ENCODE data around the gene STRBP. TPM values are rescaled to one million over a fixed set of nuclear protein-coding genes. Genes with fewer than 3 reads are reported as not detected.
A peak's percentile ranks its signal among the peaks of the same experiment; 100 is the strongest.

STRBP gene
- total RNA-seq, 1 experiment from 2014 or later = 14.5 TPM

DNA sequence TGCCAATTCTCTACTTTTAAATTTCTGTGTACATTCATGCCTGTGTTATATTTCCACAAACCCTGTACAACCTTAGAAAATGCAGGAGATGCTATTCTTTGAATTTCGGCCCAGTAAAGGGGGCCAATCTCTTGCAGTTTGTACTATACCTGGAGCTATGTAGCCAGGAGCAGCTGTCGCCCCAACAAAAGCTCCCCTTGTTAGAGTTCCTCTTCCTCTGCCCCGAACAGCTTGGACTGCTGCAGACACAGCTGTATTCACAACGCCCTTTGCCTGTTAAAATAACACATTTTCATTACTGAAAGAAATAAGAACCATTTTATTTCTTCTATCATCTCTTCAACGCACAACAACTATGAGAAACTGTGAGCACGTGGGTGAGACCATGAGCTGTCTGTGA is 135.7 kb downstream of the STRBP start:
- DNase-seq (ENCODE audit: low read depth) = no peak

DNA sequence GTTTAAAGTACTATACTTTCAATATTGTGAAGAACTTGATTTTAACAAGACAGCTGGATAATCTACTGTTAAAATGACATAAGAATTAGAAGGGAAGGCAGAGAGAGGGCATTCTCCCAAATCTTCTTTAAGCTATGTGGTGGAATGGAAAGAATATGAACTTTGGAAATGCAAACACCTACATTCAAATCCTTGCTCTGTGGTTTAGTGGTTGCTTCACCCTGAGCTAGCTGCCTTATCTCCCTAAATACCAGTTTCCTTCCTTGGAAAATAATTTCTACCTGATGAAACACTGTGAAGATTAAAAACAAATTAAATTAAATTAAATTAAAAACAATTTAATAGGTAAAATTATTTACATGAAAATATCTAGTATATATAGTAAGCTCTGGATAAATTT is 136.4 kb downstream of the STRBP start:
- DNase-seq (ENCODE audit: low read depth) = no peak

DNA sequence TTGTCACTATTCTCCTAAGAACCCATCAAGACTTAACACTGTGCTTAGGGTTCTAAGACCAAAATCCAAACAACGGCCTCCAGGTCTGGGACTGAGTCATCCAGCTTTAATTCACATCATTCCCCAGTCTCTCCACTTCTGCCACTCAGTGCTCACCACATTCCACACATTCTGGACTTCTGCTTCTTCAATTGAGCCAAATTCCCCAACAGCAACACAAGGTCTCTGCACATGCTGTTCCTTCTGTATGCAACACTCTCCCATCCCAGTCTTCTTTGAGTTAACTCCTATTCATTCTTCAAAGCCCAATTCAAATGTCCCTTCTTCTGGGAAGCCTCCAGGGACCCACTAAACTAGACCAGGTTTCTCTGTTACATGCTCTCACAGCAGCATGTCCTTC is 137.1 kb downstream of the STRBP start:
- DNase-seq (ENCODE audit: low read depth) = peak; percentile 60

DNA sequence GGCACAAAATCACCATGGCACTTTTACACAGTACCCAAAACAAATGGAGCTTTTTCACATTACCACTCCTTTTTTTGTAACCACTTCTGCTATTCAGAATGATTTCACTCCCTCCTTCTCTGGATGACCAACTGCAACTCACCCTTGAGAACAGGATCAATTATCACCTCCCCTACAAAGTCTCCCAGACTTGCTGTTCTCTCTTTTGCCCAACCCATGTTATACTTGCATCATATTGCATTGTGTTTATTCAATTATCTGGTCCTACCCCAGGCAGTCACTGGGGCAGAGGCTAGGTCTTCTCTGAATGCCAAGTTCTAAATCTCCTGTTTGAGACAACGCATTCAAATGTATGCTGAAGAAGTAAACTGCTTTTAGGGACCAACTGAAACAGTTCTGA is 139.0 kb downstream of the STRBP start:
- DNase-seq (ENCODE audit: low read depth) = no peak

DNA sequence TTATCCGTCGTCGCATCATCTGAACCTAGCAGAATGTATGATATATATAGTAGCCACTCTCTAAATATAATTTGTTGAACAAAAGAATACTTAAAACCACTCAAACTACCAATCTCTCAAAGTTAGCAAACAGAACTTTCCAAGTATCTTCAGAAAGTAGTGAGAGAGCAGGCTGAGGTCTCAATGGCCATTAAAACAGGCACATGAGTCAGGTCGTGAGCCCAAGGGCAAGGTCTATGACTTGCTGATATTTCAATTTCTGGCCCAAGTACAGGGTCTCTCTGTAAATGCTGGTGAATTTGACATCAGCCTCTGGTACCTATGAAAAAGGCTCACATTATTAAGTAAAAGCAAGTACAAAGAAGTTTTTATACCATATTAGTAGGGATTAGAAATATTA is 139.8 kb downstream of the STRBP start:
- DNase-seq (ENCODE audit: low read depth) = no peak

DNA sequence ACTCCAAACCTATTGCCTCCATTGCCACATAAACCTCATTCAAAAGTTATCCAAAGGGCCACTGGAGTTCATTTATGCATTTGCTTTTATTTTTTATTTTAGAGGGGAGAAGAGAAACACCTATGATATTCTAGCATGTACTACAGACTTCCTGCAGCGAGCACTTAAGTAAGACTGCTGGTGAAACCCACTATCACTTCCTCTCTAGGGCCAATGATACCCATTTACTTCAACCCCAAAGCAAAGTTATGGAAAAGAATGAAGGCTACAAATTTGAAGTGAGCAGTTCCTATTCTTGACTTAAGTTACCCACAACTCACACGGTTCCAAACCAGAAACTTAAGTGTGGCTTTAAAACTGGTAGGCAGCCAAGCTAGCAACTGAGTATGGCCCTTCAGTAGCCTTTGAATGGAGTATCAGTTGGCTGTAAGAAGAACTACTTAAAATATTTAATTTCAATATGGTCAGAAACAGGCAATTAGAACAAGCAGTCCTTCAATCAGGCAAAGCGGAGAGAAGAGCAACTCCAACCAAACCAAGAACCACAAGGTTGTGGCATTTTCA is 140.8 kb downstream of the STRBP start:
- no peak for DNase-seq (ENCODE audit: low read depth)

DNA sequence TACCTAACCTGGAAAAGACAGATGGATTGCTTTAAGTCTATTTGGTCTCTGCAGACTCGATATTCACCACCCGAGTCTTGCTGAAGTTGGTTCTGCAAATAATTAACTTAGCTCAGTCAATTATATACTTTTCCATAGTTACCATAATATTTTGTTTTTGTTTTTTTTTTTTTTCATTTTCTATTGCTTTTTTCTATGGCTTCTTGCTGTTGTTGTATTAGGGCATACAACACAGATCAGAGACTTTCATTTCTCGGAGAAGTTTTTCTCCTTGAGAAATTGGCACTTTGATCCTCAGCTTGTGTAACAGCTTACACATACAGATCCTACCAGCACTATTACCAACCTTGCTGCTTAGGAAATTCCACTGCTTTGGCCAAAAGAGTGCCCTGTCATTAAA is 146.9 kb downstream of the STRBP start:
- no peak for DNase-seq (ENCODE audit: low read depth)

DNA sequence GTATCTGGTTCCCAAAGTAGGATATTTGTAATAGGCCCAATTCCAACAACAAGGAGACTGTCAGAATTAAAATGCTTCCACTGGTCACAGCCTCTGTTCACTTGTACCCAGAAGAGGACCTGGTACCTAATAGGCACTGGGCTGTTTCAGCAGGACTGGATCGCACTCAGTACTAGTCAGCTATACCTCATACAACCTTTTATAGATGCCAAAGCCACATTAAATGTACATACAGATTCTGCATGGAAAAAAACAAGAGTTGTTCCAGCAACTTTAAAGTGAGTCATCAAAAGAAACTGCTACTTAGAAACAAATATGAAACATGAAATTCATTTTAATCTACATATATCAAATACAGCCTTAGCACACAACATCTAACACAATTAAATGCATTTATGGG is 147.4 kb downstream of the STRBP start:
- no peak for DNase-seq (ENCODE audit: low read depth)

DNA sequence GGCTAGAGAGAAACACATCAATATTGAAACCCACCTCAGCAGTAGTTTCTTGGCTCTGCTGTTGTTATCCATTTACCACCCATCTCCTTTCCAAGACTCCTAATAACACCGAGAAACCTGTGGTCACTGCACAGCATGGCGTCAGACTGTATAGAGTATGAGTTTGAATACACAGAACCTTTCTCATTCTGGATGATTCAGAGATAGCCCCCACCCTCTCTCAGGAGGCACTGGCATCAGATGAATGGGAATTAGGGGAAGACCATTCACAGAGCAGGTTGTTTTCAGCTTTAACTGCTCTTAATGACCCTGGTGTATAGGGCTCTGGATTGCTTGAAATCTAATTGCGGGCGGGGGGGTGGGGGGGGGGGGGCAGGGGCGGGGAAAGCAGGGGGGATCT is 148.3 kb downstream of the STRBP start:
- DNase-seq (ENCODE audit: low read depth) = peak; percentile 32

DNA sequence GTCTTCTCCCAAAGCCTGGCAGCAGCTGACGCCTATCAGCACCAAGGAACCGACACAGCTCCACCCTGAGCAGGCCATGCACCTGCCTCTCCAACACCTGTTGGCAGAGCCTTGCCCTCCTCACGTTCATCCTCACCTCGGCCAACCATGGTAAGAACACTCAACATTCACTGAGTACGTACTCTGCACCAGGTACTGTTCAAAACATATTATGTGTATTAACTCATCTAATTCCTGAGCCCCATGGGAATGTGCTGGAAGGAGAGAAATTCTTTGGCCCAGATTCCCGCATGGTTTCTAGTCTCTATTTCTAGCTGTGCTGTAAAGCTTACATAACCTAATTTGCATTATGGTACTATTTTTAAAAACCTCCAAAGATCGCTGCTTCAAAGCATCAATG is 148.8 kb downstream of the STRBP start:
- DNase-seq (ENCODE audit: low read depth) = no peak

DNA sequence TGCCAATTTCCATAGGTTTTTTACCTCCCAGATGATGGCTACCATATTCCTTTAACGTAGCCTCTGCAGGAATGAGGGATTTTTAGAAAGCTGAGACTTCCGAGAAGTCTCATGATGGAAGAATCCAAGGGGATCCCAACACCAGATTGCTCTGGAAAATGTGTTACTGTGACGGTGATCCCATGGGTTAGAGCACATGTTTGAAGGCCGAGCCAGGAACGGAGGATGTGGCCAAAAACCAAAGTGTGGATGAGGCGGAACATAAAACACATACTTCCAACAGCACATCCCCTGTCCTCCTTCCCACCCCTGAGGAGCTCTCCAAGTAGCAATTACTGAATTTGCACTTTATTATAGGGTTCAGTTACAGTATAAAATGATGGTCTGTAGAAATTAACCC is 152.3 kb downstream of the STRBP start:
- DNase-seq (ENCODE audit: low read depth) = no peak

DNA sequence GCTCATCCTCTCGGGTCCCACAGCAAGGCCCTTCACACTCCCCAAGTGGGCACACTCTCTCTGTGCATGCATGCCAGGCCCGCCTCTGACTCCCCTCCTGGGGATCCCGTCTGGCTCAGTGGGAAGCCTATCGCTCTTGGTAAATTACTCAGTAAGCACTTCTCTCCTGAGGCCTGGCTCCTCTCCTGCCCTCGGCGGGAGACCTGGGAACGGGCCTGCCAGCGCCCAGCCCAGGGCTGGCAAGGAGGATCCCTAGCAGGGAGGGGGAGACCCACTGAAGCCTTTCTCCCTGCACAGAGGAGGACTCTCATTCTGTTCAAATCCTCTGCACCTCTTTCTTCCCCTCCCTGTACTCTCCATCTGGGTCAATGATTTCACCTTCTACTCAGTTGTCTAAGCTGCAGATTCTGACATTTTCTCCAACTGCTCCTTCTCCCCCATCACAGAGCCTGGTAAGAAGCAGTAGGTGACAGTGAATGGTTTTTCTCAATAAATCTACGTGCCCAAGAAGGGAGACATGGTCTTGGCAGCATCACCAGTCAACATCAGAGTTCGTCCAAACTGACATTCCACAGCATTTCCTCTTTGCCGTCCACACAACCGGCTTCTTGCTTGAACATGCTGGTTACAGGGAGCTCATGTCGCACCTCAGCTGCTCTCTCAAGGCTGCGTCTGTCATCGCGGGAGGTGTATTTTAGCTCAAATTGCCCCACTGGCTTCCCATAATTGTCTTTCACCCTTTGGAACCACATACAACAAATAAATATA is 153.1 kb downstream of the STRBP start:
- no peak for DNase-seq (ENCODE audit: low read depth)

DNA sequence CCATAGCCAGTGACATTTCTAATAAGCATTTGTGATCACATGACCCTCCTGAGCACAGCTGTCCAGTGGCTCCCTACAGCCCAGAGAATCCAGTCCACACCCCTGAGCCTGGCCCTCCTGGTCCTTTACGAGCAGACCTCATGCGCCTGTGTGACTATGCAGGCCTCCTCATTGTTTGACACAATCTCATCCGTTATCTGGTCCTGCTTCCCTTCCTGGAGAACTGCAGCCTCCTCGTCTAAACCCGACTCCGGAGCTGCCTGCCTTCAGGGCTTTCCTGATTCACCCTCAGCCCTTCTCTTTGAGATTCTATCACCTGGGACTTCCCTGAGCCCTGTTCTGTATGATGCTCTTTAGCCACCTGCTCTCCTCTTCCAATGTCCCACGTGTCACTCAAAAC is 155.2 kb downstream of the STRBP start:
- no peak for DNase-seq (ENCODE audit: low read depth)

DNA sequence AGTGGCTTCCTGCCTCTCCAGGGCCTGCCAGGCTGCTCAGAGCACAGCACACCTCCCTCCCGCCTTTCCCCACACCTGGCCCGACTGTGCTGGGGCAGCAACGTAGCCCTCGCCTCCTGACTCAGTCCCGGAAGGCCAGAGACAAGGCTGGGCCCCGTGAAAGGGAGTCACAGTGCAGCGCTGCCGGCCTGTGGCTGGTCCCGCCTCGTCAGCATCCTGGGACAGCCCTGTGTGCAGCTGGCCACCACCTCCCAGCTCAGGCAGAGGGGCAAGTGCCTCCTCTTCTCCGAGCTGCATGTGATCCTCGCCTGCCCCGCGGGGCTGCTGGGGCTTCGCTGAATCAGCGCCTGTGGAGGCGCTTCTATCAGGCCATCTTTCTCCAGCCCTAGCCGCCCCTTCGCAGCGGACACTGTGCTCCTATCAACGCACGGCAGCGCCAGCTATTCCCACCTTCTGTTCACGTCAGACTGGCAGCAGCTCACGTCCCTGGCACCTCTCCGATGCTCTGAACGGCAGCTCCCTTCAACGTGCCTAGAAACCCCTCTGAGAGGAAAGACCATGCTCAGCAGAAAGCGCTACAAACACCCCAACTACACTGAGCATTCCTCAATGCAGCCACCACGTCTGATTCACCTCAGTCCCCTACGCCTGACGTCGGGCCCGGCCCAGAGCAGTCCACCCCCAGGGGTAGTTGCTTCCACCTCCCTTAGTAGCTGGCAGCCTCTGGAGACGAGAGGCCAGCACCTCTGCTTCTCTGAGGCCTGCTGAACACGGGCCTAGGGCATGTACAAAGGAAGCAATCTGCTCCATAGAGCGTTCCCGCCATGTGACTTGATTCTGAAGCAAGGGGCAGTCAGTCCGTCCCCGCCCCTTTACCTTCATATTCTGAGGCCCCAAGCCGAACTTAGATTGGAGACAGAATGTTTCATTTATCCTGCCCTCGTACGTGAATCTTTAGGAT is 156.1 kb downstream of the STRBP start:
- no peak for DNase-seq (ENCODE audit: low read depth)

DNA sequence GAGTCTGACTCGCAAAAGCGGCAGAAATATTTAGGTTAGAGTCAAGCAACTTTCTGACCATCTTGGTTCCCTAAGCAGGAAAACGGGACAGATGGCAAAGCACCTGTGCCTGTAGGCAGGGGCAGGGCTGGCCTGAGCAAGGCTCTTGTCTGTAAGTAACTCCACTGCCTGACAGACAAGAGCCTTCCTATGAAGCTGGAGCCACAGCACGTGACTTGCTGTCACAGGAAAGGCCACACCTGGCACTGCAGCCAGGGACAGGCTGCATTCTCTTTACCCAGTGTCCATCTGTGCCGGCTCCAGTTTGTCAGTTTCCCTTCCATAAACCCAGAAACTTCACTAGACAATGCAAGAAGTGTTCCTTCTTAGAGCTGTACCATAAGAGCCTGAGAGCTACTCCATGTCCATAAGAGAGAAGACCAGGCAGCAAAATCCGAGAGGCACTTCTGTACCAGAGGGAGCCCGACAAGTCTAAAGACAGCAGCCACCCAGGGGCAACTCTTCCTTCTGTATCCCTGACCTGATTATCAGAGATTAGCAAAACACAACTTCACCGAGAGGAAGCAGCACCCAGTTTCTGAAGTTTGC is 156.9 kb downstream of the STRBP start:
- no peak for DNase-seq (ENCODE audit: low read depth)

DNA sequence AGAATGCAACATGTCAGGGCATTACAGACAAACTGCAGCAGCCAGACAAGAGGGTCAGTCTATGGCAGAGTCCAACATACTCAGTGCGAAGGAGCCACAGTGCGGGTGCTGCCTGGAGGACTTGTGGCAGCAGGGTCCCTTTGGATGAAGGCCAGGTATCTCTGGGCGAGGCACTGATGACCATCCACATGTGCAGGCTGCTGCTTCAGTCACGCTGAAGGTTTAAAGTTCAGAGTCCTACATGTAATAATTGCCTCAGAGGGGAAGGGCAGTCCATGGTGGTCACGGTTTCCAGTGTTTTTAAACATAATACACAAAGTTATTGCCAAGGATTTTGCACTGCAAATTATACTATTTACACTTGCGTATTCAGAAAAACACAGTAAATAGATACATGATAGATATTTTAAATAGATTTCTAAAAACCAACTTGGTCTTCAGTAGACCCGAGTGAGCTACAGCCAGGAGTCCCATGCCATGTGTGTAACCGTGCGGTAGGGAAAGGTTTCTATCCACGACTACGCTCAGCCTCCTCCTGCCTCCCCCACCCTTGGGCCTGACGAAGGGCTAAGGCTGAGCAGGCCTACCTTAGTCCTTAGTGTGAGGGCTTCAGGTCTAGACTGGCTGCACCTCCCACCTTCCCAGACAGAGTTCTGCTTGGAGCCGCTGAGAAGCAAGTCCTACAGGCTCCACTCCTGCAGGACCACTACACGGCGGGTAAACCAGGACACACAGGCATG is 158.7 kb downstream of the STRBP start:
- DNase-seq (ENCODE audit: low read depth) = no peak

DNA sequence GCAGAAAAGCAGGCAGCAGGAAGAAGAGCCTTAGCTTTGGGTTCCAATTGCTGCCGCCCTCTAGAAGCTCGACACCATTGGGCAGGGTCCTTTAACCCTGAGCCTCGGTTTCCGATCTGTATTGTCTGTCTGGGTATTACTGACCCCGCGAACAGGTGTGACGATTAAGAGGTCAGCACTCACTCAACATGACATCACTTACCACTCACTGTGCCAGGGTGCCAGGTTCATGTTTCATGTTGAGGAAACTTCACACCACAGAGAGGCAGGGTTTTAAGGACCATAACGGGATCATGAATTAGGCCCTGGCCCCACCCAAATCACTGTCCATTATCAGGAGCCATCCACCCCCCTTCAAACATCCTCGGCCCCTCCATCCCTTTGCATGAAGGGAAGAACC is 159.4 kb downstream of the STRBP start:
- no peak for DNase-seq (ENCODE audit: low read depth)

DNA sequence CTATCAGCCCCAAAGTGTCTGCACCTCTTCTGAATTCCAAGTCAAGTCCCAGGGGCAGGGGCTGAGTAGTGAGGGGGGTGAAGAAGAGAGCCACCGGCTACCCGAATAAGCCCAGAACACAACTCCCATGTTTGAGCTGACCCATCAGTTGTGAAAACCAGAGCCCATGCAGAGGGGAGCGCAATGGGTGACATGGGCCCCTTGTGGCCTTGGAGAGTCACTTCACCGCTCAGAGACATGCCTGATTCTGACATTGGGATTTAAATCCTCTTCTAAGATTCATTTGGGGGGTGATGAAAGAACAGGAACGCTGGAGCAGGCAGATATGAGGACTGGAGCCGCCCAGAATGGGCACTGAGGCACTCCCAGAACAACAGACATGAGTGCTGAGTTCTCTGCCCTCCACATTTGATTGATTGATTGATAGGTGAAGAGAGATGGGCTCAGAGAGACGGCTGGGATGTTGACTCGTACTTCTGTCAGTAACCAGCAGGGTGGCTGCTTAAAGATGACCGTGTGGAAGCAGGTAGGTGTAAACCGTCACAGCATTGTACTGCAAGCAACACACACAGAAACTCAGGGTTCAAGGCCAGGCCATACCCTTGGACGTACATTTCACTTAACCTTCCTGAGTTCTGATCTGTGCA is 160.6 kb downstream of the STRBP start:
- DNase-seq (ENCODE audit: low read depth) = no peak

DNA sequence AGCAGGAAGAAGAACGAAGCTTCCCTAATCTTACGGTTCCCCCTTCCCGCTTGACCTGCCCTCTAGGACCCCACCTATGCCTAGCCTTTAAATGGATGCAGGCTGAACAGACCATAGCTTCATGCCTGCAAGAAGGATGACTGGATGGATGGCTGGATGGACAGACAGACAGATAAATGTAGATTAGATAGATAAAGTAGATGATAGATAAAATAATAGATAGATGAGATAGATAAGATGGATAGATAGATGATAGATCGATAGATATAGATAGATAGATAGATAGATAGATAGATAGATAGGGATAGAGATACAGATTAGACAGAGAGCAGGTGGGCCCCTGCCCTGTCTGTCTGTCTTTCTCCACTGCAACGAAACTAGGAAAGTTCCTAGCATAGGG is 162.9 kb downstream of the STRBP start:
- no peak for DNase-seq (ENCODE audit: low read depth)

DNA sequence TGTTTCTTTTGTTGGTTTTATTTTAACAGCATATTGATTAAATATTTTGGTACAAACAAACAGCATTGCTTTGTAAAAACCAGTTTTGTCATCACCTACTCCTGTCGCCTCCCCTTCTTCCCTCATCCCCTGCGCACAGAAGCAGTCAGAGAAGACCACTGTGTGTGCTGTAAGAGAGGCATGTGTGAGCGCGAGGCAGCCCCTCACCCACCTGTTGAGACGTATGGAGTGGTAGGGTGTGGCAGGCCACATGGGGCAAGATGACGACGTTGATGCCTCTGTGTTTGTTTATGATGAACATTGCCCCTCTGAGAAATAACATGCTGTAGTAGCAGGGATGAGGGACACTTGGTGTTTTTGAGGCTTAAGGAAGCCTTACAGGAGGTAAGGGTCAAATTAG is 163.6 kb downstream of the STRBP start:
- no peak for DNase-seq (ENCODE audit: low read depth)
